HK-2 (cell line): ENCODE measurements around the gene OR14I1.

Source experiments
- DNase-seq: peaks from one replicate; pipeline ENCODE4 v3.0.0-alpha.2; 2018; ENCODE audit not compliant: unreplicated experiment

OR14I1 gene

DNA sequence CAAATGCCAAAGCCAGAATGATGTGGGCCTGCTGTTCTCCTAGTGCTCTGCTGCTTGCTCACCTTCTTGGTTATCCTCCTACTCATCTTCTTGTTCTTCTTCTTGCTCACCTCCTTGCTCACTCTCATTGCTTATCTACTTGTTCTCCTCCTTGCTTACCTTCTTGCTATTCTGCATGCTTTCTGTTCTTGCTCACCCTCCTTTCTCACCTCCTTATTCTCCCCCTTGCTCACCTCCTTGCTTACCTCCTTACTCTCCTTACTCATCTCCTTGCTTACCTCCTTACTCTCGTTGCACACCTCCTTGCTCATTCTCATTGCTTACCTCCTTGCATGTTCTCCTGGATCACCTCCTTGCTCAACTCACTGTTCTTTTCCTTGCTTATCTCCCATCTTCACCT lies at the start of gene OR14I1:
TSS of gene OR14I1 (minus strand) at position 53 of the 400 bp plus-strand sequence.
- no peak for DNase-seq

- no peak for DNase-seq
Observed at GRCh38 chr1:248751635-248752034, 49.1 kb upstream of the OR14I1 start.

GRCh38 chr1:248751142-248751541 lies 48.6 kb upstream of the OR14I1 start:
- no peak for DNase-seq

DNA sequence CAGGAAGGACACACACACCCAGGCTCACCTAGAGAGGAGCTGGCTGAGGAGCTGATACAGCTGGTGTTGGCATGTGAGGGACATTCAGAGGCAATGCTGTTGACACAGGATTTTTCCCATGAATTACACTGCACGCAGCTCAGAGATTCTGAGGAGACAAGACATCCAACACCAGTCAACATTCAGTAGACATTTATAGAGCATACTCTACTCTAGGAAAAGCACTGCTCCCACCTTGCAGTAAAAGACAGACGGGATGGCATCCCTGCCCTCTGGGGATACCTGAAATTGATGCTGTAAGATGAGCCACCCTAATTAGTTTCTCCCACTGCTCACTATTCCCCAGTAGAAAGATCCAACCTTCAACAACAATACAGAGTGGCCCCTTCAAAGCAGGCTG lies 47.9 kb upstream of the OR14I1 start:
- no peak for DNase-seq

- no peak for DNase-seq
Observed at GRCh38 chr1:248748211-248748610, 45.6 kb upstream of the OR14I1 start.

DNA sequence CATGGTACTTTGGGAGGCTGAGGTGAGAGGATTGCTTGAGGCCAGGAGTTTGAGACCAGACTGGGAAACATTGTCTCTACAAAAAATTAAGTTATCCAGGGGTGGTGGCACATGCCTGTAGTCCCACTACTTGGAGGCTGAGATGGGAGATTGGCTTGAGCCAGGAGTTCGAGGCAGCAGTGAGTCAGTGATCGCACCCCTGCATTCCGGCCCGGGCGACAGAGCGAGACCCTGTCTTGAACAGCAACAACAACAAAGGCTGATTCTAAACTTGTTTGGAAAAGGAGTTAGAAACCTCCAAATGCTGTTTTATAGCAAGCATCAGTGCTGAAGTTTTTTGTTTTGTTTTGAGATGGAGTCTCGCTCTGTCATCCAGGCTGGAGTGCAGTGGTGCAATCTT lies 38.3 kb upstream of the OR14I1 start:
- DNase-seq, result no peak

GRCh38 chr1:248739572-248740205 lies 37.1 kb upstream of the OR14I1 start:
- DNase-seq, result no peak

GRCh38 chr1:248737457-248737856 lies 34.9 kb upstream of the OR14I1 start:
- DNase-seq, result no peak

GRCh38 chr1:248736977-248737376 lies 34.4 kb upstream of the OR14I1 start:
- DNase-seq, result no peak

DNA sequence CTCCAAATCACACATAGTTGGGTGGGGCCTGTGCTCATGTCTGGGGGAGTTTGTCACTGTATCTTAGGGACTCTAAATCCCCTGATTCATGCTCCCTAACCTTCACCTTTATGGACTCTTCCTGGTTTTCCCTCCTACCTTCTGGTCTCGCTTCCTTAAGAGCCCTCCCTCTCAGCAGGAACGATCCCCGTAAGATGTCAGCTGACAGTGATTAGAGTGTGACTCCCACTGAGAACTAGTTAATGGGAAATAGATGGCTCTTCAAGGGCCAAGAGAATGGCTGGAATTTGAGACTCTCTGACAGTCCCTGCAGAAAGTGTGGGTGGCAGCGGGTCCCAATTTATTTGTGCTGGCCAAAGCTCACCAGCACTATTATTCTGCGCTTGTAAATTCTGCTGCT lies 31.0 kb upstream of the OR14I1 start:
- peak; percentile 22 for DNase-seq

- DNase-seq, result no peak
Observed at GRCh38 chr1:248730507-248731335, 28.2 kb upstream of the OR14I1 start.

- no peak for DNase-seq
Observed at GRCh38 chr1:248714248-248714647, 11.7 kb upstream of the OR14I1 start.

- DNase-seq, result no peak
Observed at GRCh38 chr1:248710305-248710900, 7.8 kb upstream of the OR14I1 start.

GRCh38 chr1:248704606-248705005 lies 2.0 kb upstream of the OR14I1 start:
- no peak for DNase-seq

DNA sequence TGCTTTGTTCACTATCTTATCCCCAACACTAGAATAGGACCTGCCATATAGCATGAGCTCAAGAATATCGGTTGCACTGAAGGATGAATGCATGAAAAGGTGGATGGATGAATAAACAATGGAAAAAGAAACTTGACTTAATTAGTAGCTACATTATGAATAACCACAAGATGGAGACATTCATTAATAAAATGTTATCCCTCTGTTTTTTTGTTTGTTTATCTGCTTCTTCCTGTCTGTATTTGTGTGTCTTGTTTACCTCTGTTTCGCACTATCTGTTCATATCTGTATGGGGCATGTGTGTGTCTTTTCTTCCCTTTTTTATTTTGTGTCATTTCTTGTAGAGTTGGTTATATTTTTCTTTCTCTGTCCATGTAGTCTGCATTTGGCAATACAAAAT lies 1.1 kb upstream of the OR14I1 start:
- DNase-seq, result no peak

DNA sequence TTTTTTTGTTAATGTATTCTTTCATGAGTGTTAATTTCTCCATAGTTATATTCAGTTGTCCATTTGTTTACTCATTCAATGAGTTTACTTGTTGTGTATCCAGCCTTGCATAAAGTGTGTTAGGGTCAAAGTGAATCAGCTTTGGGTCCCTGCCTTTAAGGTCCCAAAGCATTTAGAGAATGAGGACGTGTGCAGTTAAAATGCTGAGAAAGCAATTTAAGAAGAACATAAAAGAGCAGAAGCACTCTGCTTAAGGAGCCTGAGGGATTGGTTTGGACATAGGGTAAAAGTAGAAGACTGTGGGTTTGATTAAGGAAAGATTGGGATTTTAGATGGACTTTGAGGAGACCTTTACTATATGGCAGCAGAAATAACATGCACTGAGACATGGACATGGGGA lies 3.5 kb downstream of the OR14I1 start:
- no peak for DNase-seq

DNA sequence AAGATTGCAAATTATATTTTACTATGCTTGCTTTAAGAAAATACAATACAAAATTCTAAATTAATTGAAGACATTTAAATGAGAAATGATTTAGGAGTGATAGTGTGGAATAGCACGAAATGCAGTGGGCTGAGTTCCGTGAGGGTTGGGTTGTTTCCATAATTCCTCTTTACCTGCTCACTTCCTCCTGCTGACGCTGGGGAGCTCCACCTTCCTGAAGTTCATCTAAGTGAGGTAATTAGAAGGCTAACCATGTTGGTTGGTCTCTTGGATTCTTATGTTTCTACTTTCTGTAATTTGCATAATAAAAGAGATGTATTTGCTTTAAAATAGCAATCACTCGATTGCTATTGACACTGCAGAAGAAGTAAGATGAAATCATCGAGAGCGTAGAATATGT lies 4.7 kb downstream of the OR14I1 start:
- no peak for DNase-seq

- no peak for DNase-seq
Observed at GRCh38 chr1:248696774-248697173, 5.8 kb downstream of the OR14I1 start.

GRCh38 chr1:248696261-248696660 lies 6.3 kb downstream of the OR14I1 start:
- no peak for DNase-seq

DNA sequence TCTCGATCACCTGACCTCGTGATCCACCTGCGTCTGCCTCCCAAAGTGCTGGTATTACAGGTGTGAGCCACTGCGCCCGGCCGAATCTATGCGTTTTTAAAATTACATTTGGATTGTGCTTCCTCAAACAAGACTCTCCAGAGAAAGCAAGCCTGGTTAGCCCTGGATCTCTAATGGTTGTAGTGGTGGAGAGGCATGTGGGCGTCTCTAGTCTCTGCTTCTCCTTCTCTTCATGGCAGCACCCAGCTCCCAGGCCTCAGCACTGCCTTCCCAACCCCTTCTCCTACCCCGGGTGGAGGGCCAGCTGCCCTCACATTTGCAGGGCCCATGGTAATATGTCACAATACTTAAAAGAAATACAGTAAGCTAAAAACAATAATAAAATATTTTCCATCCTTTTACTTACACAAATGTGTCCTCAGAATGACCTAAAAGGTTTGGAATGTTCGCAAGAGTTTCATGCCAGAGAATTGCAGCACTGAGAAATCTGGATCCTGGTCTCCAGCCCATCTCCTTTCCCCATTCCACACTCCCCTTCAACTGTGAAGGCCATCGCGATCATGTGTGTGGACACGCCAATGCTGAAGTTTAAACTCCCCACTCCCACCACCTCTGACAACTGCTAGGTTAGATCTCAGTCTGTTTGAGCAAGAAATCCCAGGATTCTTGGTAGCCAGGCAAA lies 7.0 kb downstream of the OR14I1 start:
- DNase-seq, result no peak

- DNase-seq, result no peak
Observed at GRCh38 chr1:248691567-248692155, 10.9 kb downstream of the OR14I1 start.
